Right lobe of liver (tissue), 6 donors: ENCODE results near the gene BICDL2. TPM values are rescaled to one million over a fixed set of nuclear protein-coding genes. Genes with fewer than 3 reads are reported as not detected.
A peak's percentile ranks its signal among the peaks of the same experiment; 100 is the strongest.

ENCODE experiments used
- ATAC-seq, 4 donors: fragments of 200-7000 bp; cut with Tn5 transposase; one replicate each; pipeline ENCODE4 v1.9.1; 2020; ENCODE audit warnings: mild to moderate bottlenecking in 4 of 4, moderate library complexity in 4 of 4
- DNase-seq, 3 donors: peaks; one replicate each; pipeline ENCODE4 v3.0.0-alpha.2; 2020
- H3K27ac ChIP-seq, 3 donors: fragments of 200-600 bp; one replicate each; pipeline ENCODE4 v1.8.0; 2022
- H3K27me3 ChIP-seq, 2 donors: fragments of 200-600 bp; one replicate each; pipeline ENCODE4 v1.8.0; 2022
- H3K36me3 ChIP-seq, 4 donors: fragments of 200-600 bp; sonication (generic) in 1 of 4; one replicate each; pipeline versions ENCODE4 v1.5.1 to v1.8.0; 2017 to 2022; ENCODE audit warnings: control low read depth in 1 of 4
- H3K4me1 ChIP-seq, 4 donors: fragments of 200-600 bp; sonication (generic) in 1 of 4; one replicate each; pipeline versions ENCODE4 v1.5.1 to v1.8.0; 2017 to 2022; ENCODE audit warnings: control low read depth in 1 of 4
- H3K4me3 ChIP-seq, 3 donors: fragments of 200-600 bp; one replicate each; pipeline ENCODE4 v1.8.0; 2022
- H3K9me3 ChIP-seq, 4 donors: fragments of 200-600 bp; sonication (generic) in 1 of 4; one replicate each; pipeline versions ENCODE4 v1.5.1 to v1.8.0; 2017 to 2022; ENCODE audit warnings: control low read depth in 1 of 4
- CTCF ChIP-seq, 4 donors: fragments of 200-600 bp in 3 of 4; fragments of 450-650 bp in 1 of 4; IDR thresholded peaks; one replicate each; pipeline versions ENCODE4 v1.5.1 to v1.8.0; 2016 to 2022; ENCODE audit warnings: antibody characterized with exemption in 4 of 4, mild to moderate bottlenecking in 2 of 4
- POLR2A ChIP-seq: fragments of 450-650 bp; IDR thresholded peaks from one replicate; pipeline ENCODE4 v1.6.1; 2017; ENCODE audit warnings: antibody characterized with exemption, mild to moderate bottlenecking
- WGBS: methylation state at CpG from one replicate; pipeline ENCODE4 v1.1.6; 2018; ENCODE audit warnings: low coverage, low lambda C conversion rate; ENCODE audit not compliant: insufficient coverage; ENCODE audit errors: missing lambda C conversion rate; 5-methylcytosine and 5-hydroxymethylcytosine counted together
- intact Hi-C, 2 donors: fragments of 100-400 bp; cut with DNase I; formaldehyde crosslinking; loops; one replicate each; pipeline versions ENCODE4 v1.11.2 to v1.14.1; 2022
- total RNA-seq, 6 experiments: library from RNA; depleted of rRNA in 2 of 6; stranded (reverse); fragments of >200 nt in 2 of 6; fragmentation: NEBNext Ultra II Directional in 3 of 6; extraction: Animal tissue kit (Norgen Biotek cat#: 25700) in 3 of 6; gene quantifications; one replicate each; pipeline versions ENCODE4 v1.1.0 to v1.2.4, GENCODE V29; 2016 to 2023
- donor health status: DM: no; HTN: yes; CAD: no.
- donor health status: DM: no; HTN: no; CAD: no.
- donor health status: DM: no; HTN: no; CAD: no.
- donor health status: DM: no; HTN: yes; CAD: no.
- donor health status: DM: no; HTN: yes; CAD: no.

Gene BICDL2
- total RNA-seq, 6 experiments from 2014 or later, result 0.11 to 0.58 (median 0.48) TPM; not detected in 1

GRCh38 chr16:3035289-3035971 is 1.3 kb downstream of the BICDL2 start:
- H3K36me3 ChIP-seq, result no peaks in the 10 kb centered on the region
- no peaks in the 10 kb centered on the region for H3K9me3 ChIP-seq
- peaks cover 0 to 15% of the 10 kb centered on the region in 2 donors for H3K27me3 ChIP-seq
- WGBS, result 27% methylated on average over 2 of the region's 19 CpGs
- no peak overlapping the region for H3K4me3 ChIP-seq
- no peak overlapping the region for H3K27ac ChIP-seq
- intact Hi-C loops, result no loop called here
- H3K4me1 ChIP-seq, result peaks cover 0 to 3% (median 0%) of the 10 kb centered on the region in 4 donors
- TF ChIP-seq CTCF (IDR thresholded peaks at IDR 0.05) (no peak), POLR2A (no peak)
- DNase-seq, result no peak
- ATAC-seq, result no peak

GRCh38 chr16:3032624-3033023 is 4.1 kb downstream of the BICDL2 start:
- peaks cover 0 to 11% (median 0%) of the 10 kb centered on the region in 4 donors for H3K4me1 ChIP-seq
- TF ChIP-seq CTCF (IDR thresholded peaks at IDR 0.05), result no peak
- TF ChIP-seq POLR2A, result no peak
- WGBS, result 21% methylated on average over 7 of the region's 7 CpGs

DNA sequence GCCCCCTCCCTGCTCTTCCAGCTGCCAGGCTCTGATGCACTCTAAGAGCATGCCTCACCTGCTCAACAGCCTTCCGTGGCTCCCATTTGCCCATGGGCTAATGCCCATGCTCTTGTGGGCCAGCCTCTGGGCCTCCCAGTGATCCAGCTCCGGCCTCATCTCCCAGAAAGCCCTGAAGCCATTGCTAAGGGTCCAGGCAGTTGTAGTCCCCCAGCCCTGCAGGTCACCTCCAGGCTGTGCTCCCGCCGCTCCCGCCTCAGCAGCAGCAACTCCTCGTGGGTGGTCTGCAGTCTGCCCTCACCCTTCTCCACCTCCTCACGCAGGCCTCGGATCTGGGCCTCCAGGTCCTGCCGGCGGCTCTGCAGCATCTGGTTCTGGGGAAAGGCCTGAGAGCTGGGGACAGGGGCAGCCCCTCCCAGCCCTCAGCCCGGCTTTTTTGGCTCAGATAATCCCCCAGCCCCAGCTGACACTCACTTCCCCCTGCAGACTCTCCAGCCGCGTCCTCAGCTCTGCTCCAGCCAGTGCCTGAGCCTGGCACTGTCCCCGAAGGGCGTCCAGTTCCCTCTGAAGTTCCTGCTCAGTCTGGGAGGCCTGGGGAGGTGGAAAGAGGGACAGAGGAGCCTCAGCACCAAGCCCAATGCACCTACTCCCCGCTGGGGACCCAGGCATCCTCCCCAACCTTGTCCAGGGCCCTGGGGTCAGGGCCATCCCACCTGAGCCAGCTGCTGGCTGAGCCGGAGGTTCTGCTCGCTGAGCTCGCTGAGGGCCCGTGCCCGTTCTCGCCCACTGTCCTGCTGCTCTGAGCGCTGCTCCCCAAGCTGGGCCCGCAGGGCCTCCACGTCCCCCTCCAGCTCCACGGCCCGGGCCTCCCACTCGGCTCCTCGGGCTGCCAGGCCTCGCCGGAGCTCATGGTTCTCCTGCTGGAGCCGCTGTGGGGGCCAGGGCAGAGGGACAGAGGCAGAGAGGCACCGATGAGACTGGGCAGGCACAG is 6.2 kb downstream of the BICDL2 start:
- 58% methylated on average over 7 of the region's 33 CpGs for WGBS
- no peak for ATAC-seq
- peaks cover 0 to 4% of the 10 kb centered on the region in 2 donors for H3K27me3 ChIP-seq
- H3K9me3 ChIP-seq, result no peaks in the 10 kb centered on the region
- peaks cover 0 to 8% (median 0%) of the 10 kb centered on the region in 4 donors for H3K4me1 ChIP-seq
- H3K4me3 ChIP-seq, result no peak overlapping the region
- DNase-seq, result no peak
- TF ChIP-seq POLR2A (no peak), CTCF (IDR thresholded peaks at IDR 0.05) (no peak)
- H3K36me3 ChIP-seq, result peaks cover 0 to 6% (median 0%) of the 10 kb centered on the region in 4 donors
- intact Hi-C loops, result no loop called here
- no peak overlapping the region for H3K27ac ChIP-seq

More at GRCh38 chr16:3032624-3033023, 4.1 kb downstream of the BICDL2 start:
- no peaks in the 10 kb centered on the region for H3K36me3 ChIP-seq
- H3K27me3 ChIP-seq, result peaks cover 0 to 14% of the 10 kb centered on the region in 2 donors
- no peak overlapping the region for H3K4me3 ChIP-seq
- no peak for DNase-seq
- no peak for ATAC-seq
- intact Hi-C loops, result no loop called here
- no peak overlapping the region for H3K27ac ChIP-seq
- no peaks in the 10 kb centered on the region for H3K9me3 ChIP-seq

GRCh38 chr16:3029491-3030221 is 7.1 kb downstream of the BICDL2 start:
- WGBS, result 50% methylated on average over 2 of the region's 59 CpGs
- no peak for TF ChIP-seq POLR2A
- TF ChIP-seq CTCF (IDR thresholded peaks at IDR 0.05), result no peak

More at GRCh38 chr16:3029491-3030221, 7.1 kb downstream of the BICDL2 start:
- peaks cover 0 to under 1% of the 10 kb centered on the region in 2 donors for H3K27me3 ChIP-seq
- ATAC-seq (peak in 1 of 4 donors; percentile 15), DNase-seq (peak in 1 of 3 donors; percentile 63)
- H3K4me1 ChIP-seq, result peaks cover 0 to 9% (median under 1%) of the 10 kb centered on the region in 4 donors
- H3K9me3 ChIP-seq, result no peaks in the 10 kb centered on the region
- intact Hi-C loops, result loop anchor here in 1 of 2 donors (2.0 kb wide), 1 partner anchor 27 kb away; no protein-coding TSS in a partner anchor
- H3K4me3 ChIP-seq, result no peak overlapping the region
- H3K36me3 ChIP-seq, result peaks cover 0 to 6% (median 0%) of the 10 kb centered on the region in 4 donors
- H3K27ac ChIP-seq, result no peak overlapping the region
